ENCODE data around the gene PAK4. TPM values are rescaled to one million over a fixed set of nuclear protein-coding genes. Genes with fewer than 3 reads are reported as not detected.

Gene PAK4
- total RNA-seq, 2 experiments from 2014 or later: 2.7 to 6.3 TPM

GRCh38 chr19:39164289-39164688 is 38.7 kb downstream of the PAK4 start:
- Mint-ChIP-seq H3K27ac (no peak overlapping the region), H3K4me3 (no peak overlapping the region), H3K4me1 (ENCODE audit: low read depth) (peaks cover 12% of the 10 kb centered on the region), H3K27me3 (no peaks in the 10 kb centered on the region), H3K9me3 (no peaks in the 10 kb centered on the region), H3K36me3 (ENCODE audit: low read depth) (peaks cover 8% of the 10 kb centered on the region)
- H3K4me3 ChIP-seq (ENCODE audit: low read length): no peak overlapping the region
- intact Hi-C loops (cut with DNase I, micrococcal nuclease): no loop called here
- no peaks in the 10 kb centered on the region for H3K27me3 ChIP-seq (ENCODE audit: control insufficient read depth in 1 of 2, insufficient read depth in 2 of 2, low read length in 2 of 2)
- H3K27ac ChIP-seq (ENCODE audit: low read depth in 1 of 2, low read length in 2 of 2): no peak overlapping the region
- no peak for TF ChIP-seq CTCF (IDR thresholded peaks at IDR 0.05)
- ChIA-PET POLR2A (no interaction called here), CTCF (interaction anchor here (0.7 kb wide), 2 partner anchors 186 to 338 kb away, joined by 3 read pairs; no protein-coding TSS in a partner anchor)
- no peaks in the 10 kb centered on the region for H3K9me3 ChIP-seq (ENCODE audit: control insufficient read depth in 1 of 2, insufficient read depth in 1 of 2, low read length in 2 of 2)
- ATAC-seq (ENCODE audit: poor library complexity) (no peak), DNase-seq (no peak)
- no peaks in the 10 kb centered on the region for H3K4me1 ChIP-seq (ENCODE audit: insufficient read depth, low read length)
- H3K36me3 ChIP-seq (ENCODE audit: insufficient read depth, low read length): peaks cover 7% of the 10 kb centered on the region

GRCh38 chr19:39165857-39166256 is 40.3 kb downstream of the PAK4 start:
- POLR2A ChIA-PET: no interaction called here
- no peak overlapping the region for H3K4me3 ChIP-seq (ENCODE audit: low read length)
- H3K36me3 Mint-ChIP-seq (ENCODE audit: low read depth): peaks cover 16% of the 10 kb centered on the region
- H3K27me3 Mint-ChIP-seq: no peaks in the 10 kb centered on the region
- H3K9me3 ChIP-seq (ENCODE audit: control insufficient read depth in 1 of 2, insufficient read depth in 1 of 2, low read length in 2 of 2): no peaks in the 10 kb centered on the region
- peaks cover 13% of the 10 kb centered on the region for H3K36me3 ChIP-seq (ENCODE audit: insufficient read depth, low read length)
- H3K27me3 ChIP-seq (ENCODE audit: control insufficient read depth in 1 of 2, insufficient read depth in 2 of 2, low read length in 2 of 2): no peaks in the 10 kb centered on the region
- CTCF ChIA-PET: no interaction called here
- intact Hi-C loops (cut with DNase I, micrococcal nuclease): no loop called here
- ATAC-seq (ENCODE audit: poor library complexity) (no peak), DNase-seq (no peak)
- H3K4me1 ChIP-seq (ENCODE audit: insufficient read depth, low read length): no peaks in the 10 kb centered on the region
- no peak overlapping the region for H3K4me3 Mint-ChIP-seq
- peaks cover 5% of the 10 kb centered on the region for H3K4me1 Mint-ChIP-seq (ENCODE audit: low read depth)
- no peak overlapping the region for H3K27ac Mint-ChIP-seq
- H3K9me3 Mint-ChIP-seq: no peaks in the 10 kb centered on the region
- no peak for TF ChIP-seq CTCF (IDR thresholded peaks at IDR 0.05)
- H3K27ac ChIP-seq (ENCODE audit: low read depth in 1 of 2, low read length in 2 of 2): no peak overlapping the region

- intact Hi-C loops (cut with DNase I, micrococcal nuclease): no loop called here
- no peaks in the 10 kb centered on the region for H3K27me3 Mint-ChIP-seq
- Histone ChIP-seq H3K4me3 (ENCODE audit: low read length) (no peak overlapping the region), H3K36me3 (ENCODE audit: insufficient read depth, low read length) (peaks cover 21% of the 10 kb centered on the region), H3K27me3 (ENCODE audit: control insufficient read depth in 1 of 2, insufficient read depth in 2 of 2, low read length in 2 of 2) (no peaks in the 10 kb centered on the region), H3K4me1 (ENCODE audit: insufficient read depth, low read length) (no peaks in the 10 kb centered on the region), H3K9me3 (ENCODE audit: control insufficient read depth in 1 of 2, insufficient read depth in 1 of 2, low read length in 2 of 2) (no peaks in the 10 kb centered on the region), H3K27ac (ENCODE audit: low read depth in 1 of 2, low read length in 2 of 2) (no peak overlapping the region)
- peaks cover 4% of the 10 kb centered on the region for H3K4me1 Mint-ChIP-seq (ENCODE audit: low read depth)
- CTCF ChIA-PET: interaction anchor here (0.6 kb wide), 1 partner anchor 384 kb away, joined by 3 read pairs; no protein-coding TSS in a partner anchor
- no peak for DNase-seq
- no peaks in the 10 kb centered on the region for H3K9me3 Mint-ChIP-seq
- H3K36me3 Mint-ChIP-seq (ENCODE audit: low read depth): peaks cover 20% of the 10 kb centered on the region
- no peak overlapping the region for H3K27ac Mint-ChIP-seq
- H3K4me3 Mint-ChIP-seq: no peak overlapping the region
- no peak for TF ChIP-seq CTCF (IDR thresholded peaks at IDR 0.05)
- POLR2A ChIA-PET: no interaction called here
- ATAC-seq (ENCODE audit: poor library complexity): no peak
These were observed 41.2 kb downstream of the PAK4 start for GRCh38 chr19:39166571-39167391.

Measured in CD4-positive, alpha-beta T cell (primary cell).